HG03469 (cell line): ENCODE data around the gene DHRS7.

Source experiments
- ATAC-seq: cut with Tn5 transposase; IDR thresholded peaks from one replicate; pipeline ENCODE4 v1.9.1; 2021; ENCODE audit warnings: mild to moderate bottlenecking, moderate library complexity, moderate number of reproducible peaks; ENCODE audit not compliant: unreplicated experiment

DHRS7 gene

GRCh38 chr14:60164712-60165546, at the start of gene DHRS7:
TSS of gene DHRS7 (minus strand) at chr14:60165398. CDS start at chr14:60165309, 89 bp downstream.
- ATAC-seq, result peak; percentile 72

GRCh38 chr14:60214415-60215126, 49.4 kb upstream of the DHRS7 start:
- ATAC-seq, result no peak

- no peak for ATAC-seq
Observed at GRCh38 chr14:60214003-60214402, 48.8 kb upstream of the DHRS7 start.

GRCh38 chr14:60212503-60213371, 47.5 kb upstream of the DHRS7 start:
- peak; percentile 91 for ATAC-seq

- ATAC-seq, result no peak
Observed at GRCh38 chr14:60211153-60211552, 46.0 kb upstream of the DHRS7 start.

- ATAC-seq, result no peak
Observed at GRCh38 chr14:60210703-60211102, 45.5 kb upstream of the DHRS7 start.

- ATAC-seq, result no peak
Observed at GRCh38 chr14:60206837-60207533, 41.8 kb upstream of the DHRS7 start.

GRCh38 chr14:60206249-60206670, 41.1 kb upstream of the DHRS7 start:
- ATAC-seq, result no peak

GRCh38 chr14:60204843-60205774, 39.9 kb upstream of the DHRS7 start:
- peak; percentile 35 for ATAC-seq

GRCh38 chr14:60204104-60204842, 39.1 kb upstream of the DHRS7 start:
- ATAC-seq, result peak; percentile 74

GRCh38 chr14:60199321-60199720, 34.1 kb upstream of the DHRS7 start:
- ATAC-seq, result no peak

- no peak for ATAC-seq
Observed at GRCh38 chr14:60197629-60198303, 32.6 kb upstream of the DHRS7 start.

- no peak for ATAC-seq
Observed at GRCh38 chr14:60196291-60196690, 31.1 kb upstream of the DHRS7 start.

- ATAC-seq, result peak; percentile 82
Observed at GRCh38 chr14:60195179-60195810, 30.1 kb upstream of the DHRS7 start.

GRCh38 chr14:60189923-60190840, 25.0 kb upstream of the DHRS7 start:
- ATAC-seq, result peak; percentile 53

- ATAC-seq, result no peak
Observed at GRCh38 chr14:60188696-60189095, 23.5 kb upstream of the DHRS7 start.

GRCh38 chr14:60188115-60188514, 22.9 kb upstream of the DHRS7 start:
- no peak for ATAC-seq
